Kidney glomerular epithelial cell (primary cell): ENCODE measurements around the gene KCMF1.
A peak's percentile ranks its signal among the peaks of the same experiment; 100 is the strongest.

ENCODE experiments used
- DNase-seq: peaks from one replicate; lab custom pipeline; 2025; lab: John Stamatoyannopoulos, UW

Gene KCMF1

GRCh38 chr2:84956334-84957297, 14.3 kb upstream of the KCMF1 start:
- DNase-seq, result no peak

GRCh38 chr2:84957771-84958134, 13.2 kb upstream of the KCMF1 start:
- DNase-seq, result no peak

GRCh38 chr2:84958135-84959059, 12.6 kb upstream of the KCMF1 start:
- peak; percentile 98 for DNase-seq

- peak; percentile 70 for DNase-seq
Measured at GRCh38 chr2:84959095-84959565, 11.8 kb upstream of the KCMF1 start.

- peak; percentile 70 for DNase-seq
Measured at GRCh38 chr2:84959566-84960506, 11.1 kb upstream of the KCMF1 start.

- DNase-seq, result no peak
Measured at GRCh38 chr2:84962917-84963316, 8.0 kb upstream of the KCMF1 start.

GRCh38 chr2:84963323-84963691, 7.7 kb upstream of the KCMF1 start:
- DNase-seq, result no peak

GRCh38 chr2:84963692-84964405, 7.1 kb upstream of the KCMF1 start:
- DNase-seq, result peak; percentile 58

GRCh38 chr2:84964406-84965191, 6.4 kb upstream of the KCMF1 start:
- no peak for DNase-seq

GRCh38 chr2:84965192-84965516, 5.8 kb upstream of the KCMF1 start:
- DNase-seq, result no peak

- DNase-seq, result no peak
Measured at GRCh38 chr2:84965827-84966226, 5.1 kb upstream of the KCMF1 start.

GRCh38 chr2:84966731-84967130, 4.2 kb upstream of the KCMF1 start:
- DNase-seq, result no peak

GRCh38 chr2:84969511-84970209, 1.3 kb upstream of the KCMF1 start:
- no peak for DNase-seq

GRCh38 chr2:84970210-84970867, 622 bp upstream of the KCMF1 start:
- DNase-seq, result peak; percentile 46

- DNase-seq, result peak; percentile 28
Measured at GRCh38 chr2:84971510-84972206, 697 bp downstream of the KCMF1 start.

- peak; percentile 34 for DNase-seq
Measured at GRCh38 chr2:84972207-84972783, 1.3 kb downstream of the KCMF1 start.

GRCh38 chr2:84972932-84973331, 2.0 kb downstream of the KCMF1 start:
- DNase-seq, result no peak
